Left lung (tissue), 10 donors: ENCODE measurements around the gene THPO. TPM values are rescaled to one million over a fixed set of nuclear protein-coding genes. Genes with fewer than 3 reads are reported as not detected.
A peak's percentile ranks its signal among the peaks of the same experiment; 100 is the strongest.

Source experiments
- ATAC-seq: fragments of 200-7000 bp; cut with Tn5 transposase; one replicate; pipeline ENCODE4 v1.9.1; 2020; ENCODE audit warnings: moderate library complexity
- DNase-seq, 4 donors: peaks; one replicate each; pipeline ENCODE4 v3.0.0-alpha.2; 2013 to 2020
- H3K27ac ChIP-seq, 2 donors: fragments of 200-600 bp; sonication (generic) in 1 of 2; one replicate each; pipeline versions ENCODE4 v1.5.0 to v1.8.0; 2020 to 2021
- H3K27me3 ChIP-seq, 2 donors: fragments of 200-600 bp; sonication (generic) in 1 of 2; one replicate each; pipeline versions ENCODE4 v1.5.0 to v1.8.0; 2020 to 2021
- H3K36me3 ChIP-seq, 2 donors: fragments of 200-600 bp; sonication (generic) in 1 of 2; one replicate each; pipeline versions ENCODE4 v1.5.0 to v1.8.0; 2020 to 2021
- H3K4me1 ChIP-seq, 2 donors: fragments of 200-600 bp; one replicate each; pipeline ENCODE4 v1.8.0; 2021
- H3K4me3 ChIP-seq, 2 donors: fragments of 200-600 bp; sonication (generic) in 1 of 2; one replicate each; pipeline versions ENCODE4 v1.5.0 to v1.8.0; 2020 to 2021; ENCODE audit warnings: mild to moderate bottlenecking in 1 of 2
- H3K9me3 ChIP-seq, 2 donors: fragments of 200-600 bp; sonication (generic) in 1 of 2; one replicate each; pipeline versions ENCODE4 v1.5.0 to v1.8.0; 2020 to 2021
- CTCF ChIP-seq, 2 donors: fragments of 200-600 bp; sonication (generic) in 1 of 2; IDR thresholded peaks; one replicate each; pipeline versions ENCODE4 v1.5.0 to v1.8.0; 2021; ENCODE audit warnings: antibody characterized with exemption in 2 of 2
- intact Hi-C, 2 donors: fragments of 100-400 bp; cut with DNase I; formaldehyde crosslinking; loops; one replicate each; pipeline versions ENCODE4 v1.11.2 to v1.14.2; 2022
- polyA plus RNA-seq, 6 donors: library from polyadenylated mRNA; unstranded; fragments of 120-200 nt; gene quantifications; one replicate each; pipeline ENCODE4 v1.2.1, GENCODE V29; 2013; ENCODE audit not compliant: insufficient read length in 6 of 6
- total RNA-seq, 2 donors: library from RNA; stranded (reverse); fragmentation: NEBNext Ultra II Directional; extraction: Animal tissue kit (Norgen Biotek cat#: 25700); gene quantifications; one replicate each; pipeline ENCODE4 v1.2.1, GENCODE V29; 2021
- donor health status: DM: no; HTN: yes; CAD: no.
- donor health status: DM: no; HTN: no; CAD: no.

THPO gene
- total and polyA plus RNA-seq, 8 donors, result 0.23 to 2.3 (median 1.8) TPM

GRCh38 chr3:184382326-184383032, 4.5 kb upstream of the THPO start:
- no peak for TF ChIP-seq CTCF (IDR thresholded peaks at IDR 0.05)
- DNase-seq (no peak), ATAC-seq (no peak)
- Histone ChIP-seq H3K27ac (no peak overlapping the region), H3K9me3 (no peaks in the 10 kb centered on the region), H3K36me3 (no peaks in the 10 kb centered on the region), H3K27me3 (peaks cover 16 to 71% of the 10 kb centered on the region in 2 donors), H3K4me3 (no peak overlapping the region), H3K4me1 (peaks cover 11 to 23% of the 10 kb centered on the region in 2 donors)
- intact Hi-C loops, result no loop called here

DNA sequence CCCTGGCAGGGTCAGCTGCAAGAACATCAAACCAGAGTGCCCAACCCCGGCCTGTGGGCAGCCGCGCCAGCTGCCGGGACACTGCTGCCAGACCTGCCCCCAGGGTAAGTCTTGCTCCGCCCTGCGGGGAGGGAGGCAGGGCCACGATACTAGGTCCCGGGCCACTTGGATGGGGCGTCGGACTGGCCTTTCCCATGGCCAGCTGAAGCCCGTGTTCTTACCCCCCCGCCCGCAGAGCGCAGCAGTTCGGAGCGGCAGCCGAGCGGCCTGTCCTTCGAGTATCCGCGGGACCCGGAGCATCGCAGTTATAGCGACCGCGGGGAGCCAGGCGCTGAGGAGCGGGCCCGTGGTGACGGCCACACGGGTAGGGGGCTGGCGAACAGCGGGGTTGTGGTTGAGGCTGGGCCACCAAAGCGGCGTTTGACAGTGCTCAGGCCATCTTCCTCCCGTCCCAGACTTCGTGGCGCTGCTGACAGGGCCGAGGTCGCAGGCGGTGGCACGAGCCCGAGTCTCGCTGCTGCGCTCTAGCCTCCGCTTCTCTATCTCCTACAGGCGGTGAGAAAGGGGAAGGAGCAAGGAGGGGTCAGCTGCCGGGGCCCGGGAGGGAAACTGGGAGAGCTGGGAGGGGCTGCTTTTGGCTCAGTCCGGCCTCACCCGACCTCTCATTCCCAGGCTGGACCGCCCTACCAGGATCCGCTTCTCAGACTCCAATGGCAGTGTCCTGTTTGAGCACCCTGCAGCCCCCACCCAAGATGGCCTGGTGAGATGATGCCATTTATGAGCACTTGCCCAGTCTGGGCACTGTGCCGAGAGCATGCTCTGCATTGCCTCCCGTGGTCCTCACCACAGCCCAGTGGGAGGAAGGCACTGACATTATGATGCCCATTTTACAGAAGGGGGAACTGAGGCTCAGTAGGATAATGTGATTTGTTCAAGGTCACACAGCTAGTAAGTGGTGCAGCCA, 3.5 kb upstream of the THPO start:
- H3K4me1 ChIP-seq, result peaks cover 11 to 23% of the 10 kb centered on the region in 2 donors
- ATAC-seq (peak; percentile 49), DNase-seq (peak in 2 of 4 donors; percentile 28 to 80)
- H3K27ac ChIP-seq, result no peak overlapping the region
- peaks cover 16 to 77% of the 10 kb centered on the region in 2 donors for H3K27me3 ChIP-seq
- no peaks in the 10 kb centered on the region for H3K9me3 ChIP-seq
- intact Hi-C loops, result no loop called here
- no peak for TF ChIP-seq CTCF (IDR thresholded peaks at IDR 0.05)
- no peaks in the 10 kb centered on the region for H3K36me3 ChIP-seq
- peak overlapping the region in 1 of 2 donors; percentile 31 for H3K4me3 ChIP-seq

GRCh38 chr3:184380627-184381260, 2.7 kb upstream of the THPO start:
- Histone ChIP-seq H3K4me1 (peaks cover 11 to 23% of the 10 kb centered on the region in 2 donors), H3K27me3 (peaks cover 16 to 77% of the 10 kb centered on the region in 2 donors), H3K9me3 (no peaks in the 10 kb centered on the region), H3K4me3 (peak overlapping the region; percentile 11 to 31), H3K36me3 (no peaks in the 10 kb centered on the region), H3K27ac (no peak overlapping the region)
- intact Hi-C loops, result no loop called here
- peak; percentile 3 for ATAC-seq
- TF ChIP-seq CTCF (IDR thresholded peaks at IDR 0.05), result no peak
- DNase-seq, result peak in 1 of 4 donors; percentile 74

DNA sequence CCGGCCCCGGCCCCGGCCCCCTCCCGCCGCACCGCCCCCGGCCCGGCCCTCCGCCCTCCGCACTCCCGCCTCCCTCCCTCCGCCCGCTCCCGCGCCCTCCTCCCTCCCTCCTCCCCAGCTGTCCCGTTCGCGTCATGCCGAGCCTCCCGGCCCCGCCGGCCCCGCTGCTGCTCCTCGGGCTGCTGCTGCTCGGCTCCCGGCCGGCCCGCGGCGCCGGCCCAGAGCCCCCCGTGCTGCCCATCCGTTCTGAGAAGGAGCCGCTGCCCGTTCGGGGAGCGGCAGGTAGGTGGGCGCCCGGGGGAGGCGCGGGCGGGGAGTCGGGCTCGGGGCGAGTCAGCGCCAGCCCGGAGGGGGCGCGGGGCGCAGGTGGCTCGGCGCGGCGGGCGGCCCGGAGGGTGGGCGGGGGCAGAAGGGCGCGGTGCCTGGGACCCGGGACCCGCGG, 2.2 kb upstream of the THPO start:
- no peak overlapping the region for H3K27ac ChIP-seq
- H3K9me3 ChIP-seq, result no peaks in the 10 kb centered on the region
- intact Hi-C loops, result no loop called here
- no peaks in the 10 kb centered on the region for H3K36me3 ChIP-seq
- DNase-seq (peak; percentile 60 to 88 (median 77)), ATAC-seq (peak; percentile 73)
- H3K4me1 ChIP-seq, result peaks cover 11 to 23% of the 10 kb centered on the region in 2 donors
- H3K27me3 ChIP-seq, result peaks cover 16 to 79% of the 10 kb centered on the region in 2 donors
- H3K4me3 ChIP-seq, result peak overlapping the region; percentile 11 to 31
- TF ChIP-seq CTCF (IDR thresholded peaks at IDR 0.05), result no peak
